Fibroblast of the aortic adventitia (primary cell): Measurements from ENCODE around the gene MYL7. TPM values are rescaled to one million over a fixed set of nuclear protein-coding genes. Genes with fewer than 3 reads are reported as not detected.
"Not testable (repeated sequence)": the region's sequence is repeated elsewhere in the genome, so short reads cannot be mapped to it uniquely, and the experiment has no call there.

Experiments used
- DNase-seq: peaks from one replicate; pipeline ENCODE4 v3.0.0-alpha.2; 2010; ENCODE audit warnings: low read depth
- H3K4me3 ChIP-seq: 2 replicates; pipeline ENCODE4 v1.5.1; 2011; ENCODE audit warnings: low read depth, mild to moderate bottlenecking, control low read depth, low read length, moderate library complexity
- CTCF ChIP-seq: IDR thresholded peaks from 2 replicates; pipeline ENCODE4 v1.5.1; 2011; ENCODE audit warnings: mild to moderate bottlenecking, low read length, control low read depth, inconsistent platforms; ENCODE audit not compliant: insufficient read depth
- total RNA-seq: library from RNA; depleted of rRNA; stranded (reverse); fragments of >200 nt; gene quantifications from 2 replicates; pipeline ENCODE4 v1.2.3, GENCODE V29; 2012; ENCODE audit warnings: low replicate concordance

MYL7 gene
- total RNA-seq, 1 donor, result not detected

GRCh38 chr7:44172352-44172751 lies 31.2 kb upstream of the MYL7 start:
- no peak overlapping the region for H3K4me3 ChIP-seq
- no peak for TF ChIP-seq CTCF
- DNase-seq, result no peak

GRCh38 chr7:44171901-44172300 lies 30.8 kb upstream of the MYL7 start:
- not testable (repeated sequence) for DNase-seq

GRCh38 chr7:44167920-44168319 lies 26.8 kb upstream of the MYL7 start:
- TF ChIP-seq CTCF, result no peak
- no peak overlapping the region for H3K4me3 ChIP-seq
- no peak for DNase-seq

More at GRCh38 chr7:44171901-44172300, 30.8 kb upstream of the MYL7 start:
- H3K4me3 ChIP-seq, result not testable (repeated sequence)

- no peak overlapping the region for H3K4me3 ChIP-seq
- no peak for TF ChIP-seq CTCF
- peak; percentile 80 for DNase-seq
Observed at GRCh38 chr7:44163591-44163990, 22.5 kb upstream of the MYL7 start.

- no peak overlapping the region for H3K4me3 ChIP-seq
- TF ChIP-seq CTCF, result no peak
- no peak for DNase-seq
Observed at GRCh38 chr7:44162785-44163395, 21.8 kb upstream of the MYL7 start.

- no peak for DNase-seq
- no peak overlapping the region for H3K4me3 ChIP-seq
- no peak for TF ChIP-seq CTCF
Observed at GRCh38 chr7:44162179-44162578, 21.0 kb upstream of the MYL7 start.

GRCh38 chr7:44161371-44161770 lies 20.2 kb upstream of the MYL7 start:
- no peak for TF ChIP-seq CTCF
- no peak for DNase-seq
- no peak overlapping the region for H3K4me3 ChIP-seq
